Activated CD4-positive, alpha-beta T cell treated with anti-CD3 and anti-CD28 coated beads for 36 hours (primary cell): Measurements from ENCODE around the gene ASIC2. TPM values are rescaled to one million over a fixed set of nuclear protein-coding genes. Genes with fewer than 3 reads are reported as not detected.

Experiments used
- ATAC-seq: fragments of 200-7000 bp; cut with Tn5 transposase; one replicate; pipeline ENCODE4 v1.10.0; 2021; ENCODE audit warnings: mild to moderate bottlenecking, moderate library complexity
- CTCF ChIA-PET: fragments of 350-600 bp; sonication (Branson Sonifier 250); formaldehyde crosslinking; loops from one replicate; lab custom pipeline; 2021; ENCODE audit warnings: antibody characterized with exemption; lab: Charles Lee
- POLR2A ChIA-PET: fragments of 350-600 bp; sonication (Branson Sonifier 250); formaldehyde crosslinking; loops from one replicate; lab custom pipeline; 2021; ENCODE audit warnings: antibody characterized with exemption, inconsistent platforms; lab: Charles Lee
- DNase-seq: peaks from one replicate; pipeline ENCODE4 v3.0.0-alpha.2; 2020
- H3K27ac Mint-ChIP-seq: one replicate; pipeline ENCODE4 v1.8.0; 2021; ENCODE audit warnings: mixed read lengths
- H3K27me3 Mint-ChIP-seq: one replicate; pipeline ENCODE4 v1.8.0; 2021; ENCODE audit warnings: mixed read lengths
- H3K36me3 Mint-ChIP-seq: one replicate; pipeline ENCODE4 v1.8.0; 2021; ENCODE audit warnings: low read depth, mixed read lengths
- H3K4me1 Mint-ChIP-seq: one replicate; pipeline ENCODE4 v1.8.0; 2021; ENCODE audit warnings: mixed read lengths
- H3K4me3 Mint-ChIP-seq: one replicate; pipeline ENCODE4 v1.8.0; 2021; ENCODE audit warnings: mild to moderate bottlenecking, moderate library complexity, mixed read lengths
- H3K9me3 Mint-ChIP-seq: one replicate; pipeline ENCODE4 v1.8.0; 2021; ENCODE audit warnings: low read depth, mixed read lengths
- intact Hi-C, 2 experiments: fragments of 100-400 bp; cut with DNase I in 1 of 2; cut with micrococcal nuclease in 1 of 2; formaldehyde crosslinking; loops; one replicate each; pipeline versions ENCODE4 v1.14.2 to v1.15.1; 2022 to 2024; cut with DNase I, micrococcal nuclease
- total RNA-seq, 2 experiments: library from RNA; stranded (reverse); gene quantifications; one replicate each; pipeline ENCODE4 v1.2.3, GENCODE V29; 2021

The ASIC2 gene
- total RNA-seq, 2 experiments from 2014 or later: not detected

GRCh38 chr17:33121272-33121671 is 171.8 kb downstream of the ASIC2 start:
- Mint-ChIP-seq H3K4me3 (no peak overlapping the region), H3K4me1 (no peaks in the 10 kb centered on the region), H3K27ac (no peak overlapping the region), H3K27me3 (peaks cover 12% of the 10 kb centered on the region), H3K36me3 (no peaks in the 10 kb centered on the region), H3K9me3 (no peaks in the 10 kb centered on the region)
- ChIA-PET CTCF (interaction anchor here (0.9 kb wide), 1 partner anchor 9 kb away, joined by 3 read pairs; no protein-coding TSS in a partner anchor), POLR2A (no interaction called here)
- no peak for DNase-seq
- intact Hi-C loops: no loop called here
- ATAC-seq: no peak

GRCh38 chr17:33120103-33120502 is 173.0 kb downstream of the ASIC2 start:
- Mint-ChIP-seq H3K4me3 (no peak overlapping the region), H3K4me1 (no peaks in the 10 kb centered on the region), H3K27ac (no peak overlapping the region), H3K27me3 (peaks cover 12% of the 10 kb centered on the region), H3K9me3 (no peaks in the 10 kb centered on the region), H3K36me3 (no peaks in the 10 kb centered on the region)
- intact Hi-C loops: no loop called here
- ChIA-PET POLR2A (no interaction called here), CTCF (no interaction called here)
- no peak for ATAC-seq
- no peak for DNase-seq

- H3K27ac Mint-ChIP-seq: no peak overlapping the region
- DNase-seq: no peak
- peaks cover 12% of the 10 kb centered on the region for H3K27me3 Mint-ChIP-seq
- CTCF ChIA-PET: interaction anchor here (0.6 to 0.7 kb wide), 2 partner anchors 21 to 1312 kb away, joined by 3 read pairs; no protein-coding TSS in a partner anchor
- no peak for ATAC-seq
- H3K4me3 Mint-ChIP-seq: no peak overlapping the region
- intact Hi-C loops: no loop called here
- no peaks in the 10 kb centered on the region for H3K4me1 Mint-ChIP-seq
- no peaks in the 10 kb centered on the region for H3K9me3 Mint-ChIP-seq
- H3K36me3 Mint-ChIP-seq: no peaks in the 10 kb centered on the region
- POLR2A ChIA-PET: no interaction called here
Measured at GRCh38 chr17:33118391-33119075, 174.6 kb downstream of the ASIC2 start.

GRCh38 chr17:33116021-33116551 is 177.0 kb downstream of the ASIC2 start:
- ChIA-PET POLR2A (no interaction called here), CTCF (no interaction called here)
- Mint-ChIP-seq H3K27me3 (peaks cover 3% of the 10 kb centered on the region), H3K4me1 (no peaks in the 10 kb centered on the region), H3K9me3 (no peaks in the 10 kb centered on the region), H3K27ac (no peak overlapping the region), H3K4me3 (no peak overlapping the region), H3K36me3 (no peaks in the 10 kb centered on the region)
- intact Hi-C loops: no loop called here
- DNase-seq: no peak
- no peak for ATAC-seq

- no peak overlapping the region for H3K4me3 Mint-ChIP-seq
- CTCF ChIA-PET: no interaction called here
- DNase-seq: no peak
- intact Hi-C loops: no loop called here
- no peaks in the 10 kb centered on the region for H3K4me1 Mint-ChIP-seq
- no peaks in the 10 kb centered on the region for H3K9me3 Mint-ChIP-seq
- ATAC-seq: no peak
- POLR2A ChIA-PET: no interaction called here
- H3K27me3 Mint-ChIP-seq: peaks cover 5% of the 10 kb centered on the region
- no peak overlapping the region for H3K27ac Mint-ChIP-seq
- H3K36me3 Mint-ChIP-seq: no peaks in the 10 kb centered on the region
Measured at GRCh38 chr17:33115366-33115765, 177.7 kb downstream of the ASIC2 start.

- H3K4me3 Mint-ChIP-seq: no peak overlapping the region
- DNase-seq: no peak
- ChIA-PET POLR2A (no interaction called here), CTCF (interaction anchor here (0.6 kb wide), 1 partner anchor 25 kb away, joined by 3 read pairs; no protein-coding TSS in a partner anchor)
- H3K27me3 Mint-ChIP-seq: peaks cover 10% of the 10 kb centered on the region
- no peaks in the 10 kb centered on the region for H3K9me3 Mint-ChIP-seq
- ATAC-seq: no peak
- no peaks in the 10 kb centered on the region for H3K36me3 Mint-ChIP-seq
- no peak overlapping the region for H3K27ac Mint-ChIP-seq
- H3K4me1 Mint-ChIP-seq: no peaks in the 10 kb centered on the region
- intact Hi-C loops: no loop called here
Measured at GRCh38 chr17:33113991-33114370, 179.1 kb downstream of the ASIC2 start.

- H3K4me1 Mint-ChIP-seq: no peaks in the 10 kb centered on the region
- H3K9me3 Mint-ChIP-seq: no peaks in the 10 kb centered on the region
- H3K27ac Mint-ChIP-seq: no peak overlapping the region
- ChIA-PET CTCF (no interaction called here), POLR2A (no interaction called here)
- peaks cover 10% of the 10 kb centered on the region for H3K27me3 Mint-ChIP-seq
- ATAC-seq (no peak), DNase-seq (no peak)
- no peak overlapping the region for H3K4me3 Mint-ChIP-seq
- H3K36me3 Mint-ChIP-seq: no peaks in the 10 kb centered on the region
- intact Hi-C loops: no loop called here
Measured at GRCh38 chr17:33113276-33113990, 179.7 kb downstream of the ASIC2 start.

GRCh38 chr17:33112763-33113162 is 180.3 kb downstream of the ASIC2 start:
- DNase-seq (no peak), ATAC-seq (no peak)
- Mint-ChIP-seq H3K4me3 (no peak overlapping the region), H3K36me3 (no peaks in the 10 kb centered on the region), H3K9me3 (no peaks in the 10 kb centered on the region), H3K27me3 (peaks cover 10% of the 10 kb centered on the region), H3K4me1 (no peaks in the 10 kb centered on the region), H3K27ac (no peak overlapping the region)
- POLR2A ChIA-PET: no interaction called here
- intact Hi-C loops: no loop called here
- CTCF ChIA-PET: no interaction called here

GRCh38 chr17:33109336-33110072 is 183.6 kb downstream of the ASIC2 start:
- peaks cover 3% of the 10 kb centered on the region for H3K9me3 Mint-ChIP-seq
- ChIA-PET CTCF (interaction anchor here (0.6 kb wide), 1 partner anchor 460 kb away, joined by 4 read pairs; no protein-coding TSS in a partner anchor), POLR2A (no interaction called here)
- peaks cover 15% of the 10 kb centered on the region for H3K27me3 Mint-ChIP-seq
- intact Hi-C loops: no loop called here
- no peak overlapping the region for H3K27ac Mint-ChIP-seq
- no peak overlapping the region for H3K4me3 Mint-ChIP-seq
- H3K4me1 Mint-ChIP-seq: no peaks in the 10 kb centered on the region
- ATAC-seq (no peak), DNase-seq (no peak)
- no peaks in the 10 kb centered on the region for H3K36me3 Mint-ChIP-seq

- Mint-ChIP-seq H3K9me3 (peaks cover 3% of the 10 kb centered on the region), H3K27ac (no peak overlapping the region), H3K4me1 (no peaks in the 10 kb centered on the region), H3K4me3 (no peak overlapping the region), H3K27me3 (peaks cover 15% of the 10 kb centered on the region), H3K36me3 (no peaks in the 10 kb centered on the region)
- intact Hi-C loops: no loop called here
- ATAC-seq (no peak), DNase-seq (no peak)
- CTCF ChIA-PET: no interaction called here
- POLR2A ChIA-PET: no interaction called here
Measured at GRCh38 chr17:33106525-33107165, 186.4 kb downstream of the ASIC2 start.

- Mint-ChIP-seq H3K27ac (no peak overlapping the region), H3K9me3 (peaks cover 3% of the 10 kb centered on the region)
- intact Hi-C loops: no loop called here
Measured at GRCh38 chr17:33105911-33106310, 187.2 kb downstream of the ASIC2 start.

More at GRCh38 chr17:33105911-33106310, 187.2 kb downstream of the ASIC2 start:
- H3K4me3 Mint-ChIP-seq: no peak overlapping the region
- ChIA-PET CTCF (no interaction called here), POLR2A (no interaction called here)
- ATAC-seq (no peak), DNase-seq (no peak)
- no peaks in the 10 kb centered on the region for H3K36me3 Mint-ChIP-seq
- no peaks in the 10 kb centered on the region for H3K4me1 Mint-ChIP-seq
- peaks cover 14% of the 10 kb centered on the region for H3K27me3 Mint-ChIP-seq
